Glutamatergic neuron (in vitro differentiated cells): ENCODE results near the gene PPP2R2D. TPM values are rescaled to one million over a fixed set of nuclear protein-coding genes. Genes with fewer than 3 reads are reported as not detected.

Experiments used
- DNase-seq: peaks from one replicate; pipeline ENCODE4 v3.0.0; 2022
- H3K27ac Mint-ChIP-seq: one replicate; pipeline ENCODE4 v1.8.0; 2020; ENCODE audit warnings: mild to moderate bottlenecking, mixed read lengths, inconsistent platforms; ENCODE audit not compliant: unreplicated experiment
- H3K27me3 Mint-ChIP-seq: one replicate; pipeline ENCODE4 v1.8.0; 2020; ENCODE audit warnings: mild to moderate bottlenecking, moderate library complexity, mixed read lengths, inconsistent platforms; ENCODE audit not compliant: unreplicated experiment
- H3K36me3 Mint-ChIP-seq: one replicate; pipeline ENCODE4 v1.8.0; 2020; ENCODE audit warnings: mild to moderate bottlenecking, mixed read lengths, inconsistent platforms; ENCODE audit not compliant: unreplicated experiment
- H3K4me1 Mint-ChIP-seq: one replicate; pipeline ENCODE4 v1.8.0; 2020; ENCODE audit warnings: mild to moderate bottlenecking, low read depth, mixed read lengths, inconsistent platforms; ENCODE audit not compliant: unreplicated experiment
- H3K4me3 Mint-ChIP-seq: one replicate; pipeline ENCODE4 v1.8.0; 2020; ENCODE audit warnings: mild to moderate bottlenecking, mixed read lengths, inconsistent platforms; ENCODE audit not compliant: unreplicated experiment
- H3K9me3 Mint-ChIP-seq: one replicate; pipeline ENCODE4 v1.8.0; 2020; ENCODE audit warnings: mild to moderate bottlenecking, moderate library complexity, mixed read lengths, inconsistent platforms; ENCODE audit not compliant: unreplicated experiment
- total RNA-seq: library from RNA; stranded (reverse); fragmentation: NEBNext Ultra II Directional; extraction: Animal tissue kit (Norgen Biotek cat#: 25700); gene quantifications from one replicate; pipeline ENCODE4 v1.2.1, GENCODE V29; 2021; ENCODE audit not compliant: unreplicated experiment
- TF ChIP-seq, protein P1 (sequence below): fragments of 200-600 bp; sonication (generic); IDR thresholded peaks from one replicate; pipeline ENCODE4 v1.5.0; 2021; ENCODE audit not compliant: partially characterized antibody, unreplicated experiment

PPP2R2D gene
- total RNA-seq, 1 donor from 2014 or later: 42.8 TPM

- TF ChIP-seq, protein P1, sequence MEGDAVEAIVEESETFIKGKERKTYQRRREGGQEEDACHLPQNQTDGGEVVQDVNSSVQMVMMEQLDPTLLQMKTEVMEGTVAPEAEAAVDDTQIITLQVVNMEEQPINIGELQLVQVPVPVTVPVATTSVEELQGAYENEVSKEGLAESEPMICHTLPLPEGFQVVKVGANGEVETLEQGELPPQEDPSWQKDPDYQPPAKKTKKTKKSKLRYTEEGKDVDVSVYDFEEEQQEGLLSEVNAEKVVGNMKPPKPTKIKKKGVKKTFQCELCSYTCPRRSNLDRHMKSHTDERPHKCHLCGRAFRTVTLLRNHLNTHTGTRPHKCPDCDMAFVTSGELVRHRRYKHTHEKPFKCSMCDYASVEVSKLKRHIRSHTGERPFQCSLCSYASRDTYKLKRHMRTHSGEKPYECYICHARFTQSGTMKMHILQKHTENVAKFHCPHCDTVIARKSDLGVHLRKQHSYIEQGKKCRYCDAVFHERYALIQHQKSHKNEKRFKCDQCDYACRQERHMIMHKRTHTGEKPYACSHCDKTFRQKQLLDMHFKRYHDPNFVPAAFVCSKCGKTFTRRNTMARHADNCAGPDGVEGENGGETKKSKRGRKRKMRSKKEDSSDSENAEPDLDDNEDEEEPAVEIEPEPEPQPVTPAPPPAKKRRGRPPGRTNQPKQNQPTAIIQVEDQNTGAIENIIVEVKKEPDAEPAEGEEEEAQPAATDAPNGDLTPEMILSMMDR: no peak
- Mint-ChIP-seq H3K27me3 (peaks cover 10% of the 10 kb centered on the region), H3K4me3 (no peak overlapping the region), H3K36me3 (no peaks in the 10 kb centered on the region), H3K4me1 (peaks cover 15% of the 10 kb centered on the region), H3K9me3 (peaks cover 5% of the 10 kb centered on the region), H3K27ac (no peak overlapping the region)
- no peak for DNase-seq
Observed at GRCh38 chr10:131972474-131973071, 71.8 kb downstream of the PPP2R2D start.

- Mint-ChIP-seq H3K4me3 (peak overlapping the region; percentile 15), H3K36me3 (no peaks in the 10 kb centered on the region), H3K27ac (no peak overlapping the region), H3K27me3 (peaks cover 12% of the 10 kb centered on the region), H3K4me1 (peaks cover 19% of the 10 kb centered on the region), H3K9me3 (peaks cover 5% of the 10 kb centered on the region)
- TF ChIP-seq, protein P1: no peak
- peak; percentile 40 for DNase-seq
Observed at GRCh38 chr10:131973160-131973951, 72.5 kb downstream of the PPP2R2D start.

DNA sequence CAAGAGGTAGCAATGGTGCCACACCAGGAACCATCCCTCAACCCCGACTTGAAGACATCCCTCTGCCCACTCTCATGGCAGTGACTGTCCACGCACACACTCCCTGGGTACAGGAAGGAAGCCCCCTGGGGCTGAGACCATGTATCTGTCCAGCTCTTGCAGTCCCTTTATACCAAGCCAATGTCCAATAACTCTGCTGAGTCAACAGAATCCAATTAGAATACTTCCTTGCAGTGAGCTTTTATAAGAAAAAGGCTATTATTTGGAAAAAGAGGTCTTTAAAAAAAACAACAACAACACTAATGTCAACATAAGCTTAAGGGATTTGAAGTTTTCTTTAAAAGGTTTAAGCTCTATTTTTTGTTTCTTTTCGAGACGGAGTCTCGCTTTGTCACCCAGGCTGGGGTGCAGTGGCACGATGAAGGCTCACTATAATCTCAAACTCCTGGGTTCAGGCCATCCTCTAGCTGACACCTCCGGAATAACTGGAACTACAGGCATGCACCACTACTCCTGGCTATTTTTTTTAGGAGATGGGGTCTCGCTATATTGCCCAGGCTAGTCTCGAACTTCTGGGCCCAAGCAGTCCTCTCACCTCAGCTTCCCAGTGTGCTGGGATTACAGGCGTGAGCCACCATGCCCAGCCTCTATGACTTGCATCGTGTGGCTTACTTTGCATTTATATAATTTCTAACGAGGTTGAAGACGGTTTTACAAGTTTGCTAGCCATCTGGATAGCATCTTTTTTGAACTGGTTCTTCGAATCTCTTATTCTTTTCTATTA is 73.4 kb downstream of the PPP2R2D start:
- DNase-seq: no peak
- no peaks in the 10 kb centered on the region for H3K36me3 Mint-ChIP-seq
- no peak overlapping the region for H3K27ac Mint-ChIP-seq
- H3K4me1 Mint-ChIP-seq: peaks cover 25% of the 10 kb centered on the region
- peak overlapping the region; percentile 70 for H3K4me3 Mint-ChIP-seq
- peaks cover 11% of the 10 kb centered on the region for H3K27me3 Mint-ChIP-seq
- peaks cover 5% of the 10 kb centered on the region for H3K9me3 Mint-ChIP-seq
- TF ChIP-seq, protein P1: no peak

DNA sequence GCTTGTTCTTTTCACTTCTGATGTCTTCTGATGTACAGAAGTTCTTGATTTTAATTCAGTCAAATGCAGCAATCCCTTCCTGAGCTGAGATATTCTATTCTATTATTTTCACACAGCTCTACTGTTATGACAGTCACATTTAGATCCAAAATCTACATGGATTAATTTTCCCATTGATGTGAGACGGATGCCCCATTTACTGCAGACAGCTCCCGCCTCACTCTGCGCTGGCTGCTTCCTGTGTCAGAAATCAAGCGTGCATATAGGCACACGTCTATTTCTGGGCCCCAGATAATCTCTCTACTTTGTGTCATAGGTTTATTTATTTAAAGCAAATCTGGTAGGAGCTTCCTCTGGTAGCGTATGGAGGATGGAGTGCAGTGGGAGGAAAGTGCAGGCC is 74.2 kb downstream of the PPP2R2D start:
- peaks cover 9% of the 10 kb centered on the region for H3K9me3 Mint-ChIP-seq
- TF ChIP-seq, protein P1: no peak
- no peak overlapping the region for H3K27ac Mint-ChIP-seq
- H3K36me3 Mint-ChIP-seq: no peaks in the 10 kb centered on the region
- DNase-seq: no peak
- H3K4me1 Mint-ChIP-seq: peaks cover 30% of the 10 kb centered on the region
- H3K4me3 Mint-ChIP-seq: no peak overlapping the region
- peaks cover 13% of the 10 kb centered on the region for H3K27me3 Mint-ChIP-seq

DNA sequence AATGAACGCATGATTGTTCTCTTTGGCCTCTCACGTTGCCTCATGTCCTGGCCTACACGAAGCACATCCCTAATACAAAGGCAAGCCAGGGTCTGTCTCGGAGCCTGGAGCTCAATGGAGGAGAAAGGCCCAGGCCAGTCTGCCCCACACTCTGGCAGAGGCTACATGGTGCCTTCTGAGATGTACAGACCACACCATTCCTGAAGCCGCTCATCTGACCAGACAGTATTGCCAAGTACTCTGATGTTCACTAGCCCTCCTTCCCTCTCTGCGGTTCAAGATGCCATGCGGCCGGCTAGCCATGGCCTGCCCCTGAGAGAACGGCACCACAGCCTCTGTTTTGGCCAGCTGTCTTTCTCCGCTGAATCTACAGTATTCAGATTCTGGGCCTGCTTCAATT is 75.0 kb downstream of the PPP2R2D start:
- Mint-ChIP-seq H3K36me3 (no peaks in the 10 kb centered on the region), H3K4me3 (no peak overlapping the region), H3K27ac (no peak overlapping the region), H3K4me1 (peaks cover 30% of the 10 kb centered on the region), H3K9me3 (peaks cover 10% of the 10 kb centered on the region), H3K27me3 (peaks cover 11% of the 10 kb centered on the region)
- TF ChIP-seq, protein P1: no peak
- no peak for DNase-seq
